Activated CD8-positive, alpha-beta T cell treated with anti-CD3 and anti-CD28 coated beads for 36 hours (primary cell): ENCODE measurements around the gene HPD. TPM values are rescaled to one million over a fixed set of nuclear protein-coding genes. Genes with fewer than 3 reads are reported as not detected.

Experiments used
- ATAC-seq: fragments of 200-7000 bp; cut with Tn5 transposase; one replicate; pipeline ENCODE4 v1.10.0; 2021; ENCODE audit warnings: mild to moderate bottlenecking, moderate library complexity
- CTCF ChIA-PET: fragments of 350-600 bp; sonication (Branson Sonifier 250); formaldehyde crosslinking; loops from one replicate; lab custom pipeline; 2021; ENCODE audit warnings: antibody characterized with exemption; lab: Charles Lee
- POLR2A ChIA-PET: fragments of 350-600 bp; sonication (Branson Sonifier 250); formaldehyde crosslinking; loops from one replicate; lab custom pipeline; 2021; ENCODE audit warnings: antibody characterized with exemption; lab: Charles Lee
- DNase-seq: peaks from one replicate; pipeline ENCODE4 v3.0.0-alpha.2; 2020
- H3K27ac Mint-ChIP-seq: one replicate; pipeline ENCODE4 v1.8.0; 2021; ENCODE audit warnings: mild to moderate bottlenecking, mixed read lengths
- H3K27me3 Mint-ChIP-seq: one replicate; pipeline ENCODE4 v1.8.0; 2021; ENCODE audit warnings: mixed read lengths
- H3K36me3 Mint-ChIP-seq: one replicate; pipeline ENCODE4 v1.8.0; 2021; ENCODE audit warnings: low read depth, mixed read lengths
- H3K4me1 Mint-ChIP-seq: one replicate; pipeline ENCODE4 v1.8.0; 2021; ENCODE audit warnings: low read depth, mixed read lengths
- H3K4me3 Mint-ChIP-seq: one replicate; pipeline ENCODE4 v1.8.0; 2021; ENCODE audit warnings: mild to moderate bottlenecking, moderate library complexity, mixed read lengths
- H3K9me3 Mint-ChIP-seq: one replicate; pipeline ENCODE4 v1.8.0; 2021; ENCODE audit warnings: mixed read lengths
- intact Hi-C: fragments of 100-400 bp; cut with micrococcal nuclease; formaldehyde crosslinking; loops from one replicate; pipeline ENCODE4 v1.10.0; 2022
- total RNA-seq, 2 experiments: library from RNA; stranded (reverse); gene quantifications; one replicate each; pipeline ENCODE4 v1.2.3, GENCODE V29; 2021
- TF ChIP-seq, protein P1 (sequence below): fragments of 200-600 bp; IDR thresholded peaks from one replicate; pipeline ENCODE4 v1.8.0; 2022; ENCODE audit warnings: antibody characterized with exemption, mild to moderate bottlenecking

HPD gene
- total RNA-seq, 2 experiments from 2014 or later, result not detected

DNA sequence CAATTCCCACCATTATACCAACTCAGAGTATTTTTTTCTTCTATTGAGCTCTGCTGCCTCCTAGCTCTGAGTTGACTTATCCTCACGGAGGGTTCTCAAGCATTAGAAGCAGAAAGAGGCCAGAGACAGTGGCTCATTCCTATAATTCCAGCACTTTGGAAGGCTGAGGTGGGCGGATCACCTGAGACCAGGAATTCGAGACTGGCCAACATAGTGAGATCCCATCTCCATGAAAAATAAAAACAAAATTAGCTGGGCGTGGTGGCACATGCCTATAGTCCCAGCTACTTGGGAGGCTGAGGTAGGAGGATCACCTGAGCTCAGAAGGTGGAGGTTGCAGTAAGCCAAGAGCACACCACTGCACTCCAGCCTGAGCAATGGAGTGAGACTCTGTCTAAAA, 21.0 kb downstream of the HPD start:
- Mint-ChIP-seq H3K27ac (no peak overlapping the region), H3K4me1 (peaks cover 21% of the 10 kb centered on the region), H3K27me3 (no peaks in the 10 kb centered on the region), H3K36me3 (no peaks in the 10 kb centered on the region), H3K4me3 (no peak overlapping the region), H3K9me3 (no peaks in the 10 kb centered on the region)
- intact Hi-C loops, result loop anchor here (2.0 kb wide), 1 partner anchor 51 kb away; the partner anchor contains the start of gene PSMD9
- no peak for DNase-seq
- ATAC-seq, result no peak
- ChIA-PET CTCF (interaction anchor here (0.8 to 6.8 kb wide), 6 partner anchors 10 to 126 kb away, joined by 3 to 48 read pairs (median 5); partner anchors contain the start of genes PSMD9 and RHOF), POLR2A (interaction anchor here (0.9 to 2.7 kb wide), 5 partner anchors 11 to 43 kb away, joined by 3 to 17 read pairs (median 4); no protein-coding TSS in a partner anchor)
- TF ChIP-seq, protein P1, sequence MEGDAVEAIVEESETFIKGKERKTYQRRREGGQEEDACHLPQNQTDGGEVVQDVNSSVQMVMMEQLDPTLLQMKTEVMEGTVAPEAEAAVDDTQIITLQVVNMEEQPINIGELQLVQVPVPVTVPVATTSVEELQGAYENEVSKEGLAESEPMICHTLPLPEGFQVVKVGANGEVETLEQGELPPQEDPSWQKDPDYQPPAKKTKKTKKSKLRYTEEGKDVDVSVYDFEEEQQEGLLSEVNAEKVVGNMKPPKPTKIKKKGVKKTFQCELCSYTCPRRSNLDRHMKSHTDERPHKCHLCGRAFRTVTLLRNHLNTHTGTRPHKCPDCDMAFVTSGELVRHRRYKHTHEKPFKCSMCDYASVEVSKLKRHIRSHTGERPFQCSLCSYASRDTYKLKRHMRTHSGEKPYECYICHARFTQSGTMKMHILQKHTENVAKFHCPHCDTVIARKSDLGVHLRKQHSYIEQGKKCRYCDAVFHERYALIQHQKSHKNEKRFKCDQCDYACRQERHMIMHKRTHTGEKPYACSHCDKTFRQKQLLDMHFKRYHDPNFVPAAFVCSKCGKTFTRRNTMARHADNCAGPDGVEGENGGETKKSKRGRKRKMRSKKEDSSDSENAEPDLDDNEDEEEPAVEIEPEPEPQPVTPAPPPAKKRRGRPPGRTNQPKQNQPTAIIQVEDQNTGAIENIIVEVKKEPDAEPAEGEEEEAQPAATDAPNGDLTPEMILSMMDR, result no peak

DNA sequence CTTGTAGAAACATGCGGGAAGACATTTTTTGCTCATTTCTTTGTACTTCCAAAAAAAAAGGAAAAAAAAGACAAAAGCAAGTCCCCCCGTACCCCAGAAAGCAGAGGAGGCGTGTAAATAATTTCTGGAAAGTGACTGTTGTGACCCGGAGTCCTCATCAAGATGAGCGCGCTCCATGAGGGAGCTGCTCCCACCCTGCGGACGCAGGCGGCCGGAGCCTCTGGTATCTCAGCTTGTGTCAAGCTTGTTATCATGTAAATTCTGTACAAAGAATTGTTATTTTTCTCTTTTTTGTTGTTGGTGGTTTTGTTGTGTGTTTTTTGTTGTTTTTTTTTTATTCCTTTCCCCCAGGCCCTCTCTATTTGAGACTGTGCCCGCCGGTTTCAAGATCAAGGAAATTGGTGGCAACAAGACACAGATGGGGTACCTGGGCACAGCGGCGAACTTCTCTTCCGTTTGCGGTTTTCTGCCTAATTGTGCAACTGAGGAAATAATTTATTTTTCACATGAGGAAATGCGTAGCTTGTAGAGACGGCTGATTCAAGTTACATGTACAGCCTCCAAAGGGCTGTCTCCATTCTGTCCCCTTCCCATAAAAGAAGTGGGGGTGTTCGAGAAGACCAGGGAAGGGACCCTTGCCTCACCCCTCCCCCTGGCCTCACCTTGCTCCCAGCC, 27.0 kb downstream of the HPD start:
- ChIA-PET CTCF (interaction anchor here (1.2 to 1.4 kb wide), 2 partner anchors 20 kb away, joined by 3 read pairs; no protein-coding TSS in a partner anchor), POLR2A (interaction anchor here (1.3 kb wide), 1 partner anchor 30 kb away, joined by 4 read pairs; no protein-coding TSS in a partner anchor)
- TF ChIP-seq, protein P1, result no peak
- Mint-ChIP-seq H3K27ac (no peak overlapping the region), H3K9me3 (no peaks in the 10 kb centered on the region), H3K27me3 (no peaks in the 10 kb centered on the region), H3K36me3 (peaks cover 28% of the 10 kb centered on the region), H3K4me3 (no peak overlapping the region), H3K4me1 (peaks cover 11% of the 10 kb centered on the region)
- intact Hi-C loops, result no loop called here
- ATAC-seq (no peak), DNase-seq (no peak)

DNA sequence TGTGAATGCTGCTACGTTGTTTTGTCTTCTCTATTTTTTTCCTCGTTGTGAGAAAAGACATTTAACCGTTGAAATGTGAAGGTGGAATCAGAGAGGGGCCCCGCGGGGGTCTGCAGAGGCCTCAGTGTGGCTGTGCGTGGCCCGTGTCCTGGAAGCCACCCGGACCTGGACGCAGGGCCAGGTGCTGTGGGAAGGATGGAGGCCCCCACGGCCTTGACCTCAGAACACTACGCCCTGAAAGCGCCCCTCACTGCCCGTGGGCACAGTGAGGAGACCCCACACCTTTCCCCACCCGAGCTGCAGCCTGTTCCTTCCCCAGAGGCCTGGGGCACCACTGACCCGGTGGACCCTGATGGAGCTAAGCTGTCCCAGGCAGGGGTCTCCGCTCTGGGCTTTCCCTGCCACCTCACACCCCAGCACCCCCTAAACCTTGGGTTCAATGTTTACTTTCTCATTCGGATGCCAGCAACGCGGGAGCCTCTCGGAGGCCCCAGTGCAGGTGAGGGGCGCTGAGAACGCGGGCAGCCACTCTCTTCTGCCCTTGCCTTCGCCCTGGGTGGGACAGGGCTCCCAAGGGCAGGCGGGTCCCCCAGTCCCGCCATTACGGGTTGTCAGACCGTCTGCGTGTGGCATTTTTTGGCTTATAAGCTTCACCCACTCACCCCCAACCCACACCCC, 27.9 kb downstream of the HPD start:
- peaks cover 32% of the 10 kb centered on the region for H3K36me3 Mint-ChIP-seq
- no peak overlapping the region for H3K4me3 Mint-ChIP-seq
- peaks cover 14% of the 10 kb centered on the region for H3K4me1 Mint-ChIP-seq
- CTCF ChIA-PET, result interaction anchor here (1.2 to 1.4 kb wide), 2 partner anchors 15 to 19 kb away, joined by 3 read pairs; no protein-coding TSS in a partner anchor
- H3K9me3 Mint-ChIP-seq, result no peaks in the 10 kb centered on the region
- POLR2A ChIA-PET, result no interaction called here
- no peak overlapping the region for H3K27ac Mint-ChIP-seq
- no peaks in the 10 kb centered on the region for H3K27me3 Mint-ChIP-seq
- intact Hi-C loops, result no loop called here
- TF ChIP-seq, protein P1, result no peak
- ATAC-seq (no peak), DNase-seq (no peak)

DNA sequence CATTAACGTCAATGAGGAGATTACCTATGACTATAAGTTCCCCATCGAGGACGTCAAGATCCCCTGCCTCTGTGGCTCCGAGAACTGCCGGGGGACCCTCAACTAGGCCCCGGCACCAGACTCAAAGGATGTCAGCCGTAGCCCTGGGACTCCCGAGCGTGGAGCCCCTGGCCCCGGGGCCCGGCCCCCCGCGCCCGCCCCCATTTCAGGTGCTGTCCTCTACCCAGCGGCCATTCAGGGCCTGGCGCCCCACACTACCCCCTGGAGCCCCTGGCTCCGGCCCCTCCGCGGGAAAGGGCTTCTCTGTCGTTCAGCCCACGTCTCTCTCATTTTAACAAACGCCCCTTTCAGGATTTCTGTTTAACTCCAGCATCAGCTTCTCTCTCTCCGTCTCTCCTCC, 28.5 kb downstream of the HPD start:
- H3K4me1 Mint-ChIP-seq, result peaks cover 14% of the 10 kb centered on the region
- ChIA-PET POLR2A (interaction anchor here (0.6 kb wide), 1 partner anchor 31 kb away, joined by 4 read pairs; no protein-coding TSS in a partner anchor), CTCF (interaction anchor here (1.2 to 1.4 kb wide), 2 partner anchors 14 to 18 kb away, joined by 3 read pairs; no protein-coding TSS in a partner anchor)
- intact Hi-C loops, result no loop called here
- TF ChIP-seq, protein P1, result no peak
- H3K27me3 Mint-ChIP-seq, result no peaks in the 10 kb centered on the region
- ATAC-seq (no peak), DNase-seq (no peak)
- no peaks in the 10 kb centered on the region for H3K9me3 Mint-ChIP-seq
- no peak overlapping the region for H3K27ac Mint-ChIP-seq
- no peak overlapping the region for H3K4me3 Mint-ChIP-seq
- peaks cover 32% of the 10 kb centered on the region for H3K36me3 Mint-ChIP-seq
